Nephron (organoid): Measurements from ENCODE around the gene ZSWIM1.
A peak's percentile ranks its signal among the peaks of the same experiment; 100 is the strongest.

Source experiments
- H3K27ac Mint-ChIP-seq, 3 experiments: 2 replicates each; pipeline ENCODE4 v1.8.0; 2020; ENCODE audit warnings: mixed read lengths in 3 of 3, mild to moderate bottlenecking in 2 of 3, moderate library complexity in 1 of 3
- H3K27me3 Mint-ChIP-seq: 2 replicates; pipeline ENCODE4 v1.8.0; 2021; ENCODE audit warnings: low read depth, mild to moderate bottlenecking, moderate library complexity, mixed read lengths
- H3K36me3 Mint-ChIP-seq: 2 replicates; pipeline ENCODE4 v1.8.0; 2020; ENCODE audit warnings: low read depth, mixed read lengths
- H3K4me1 Mint-ChIP-seq: 2 replicates; pipeline ENCODE4 v1.8.0; 2020; ENCODE audit warnings: mixed read lengths
- H3K4me3 Mint-ChIP-seq, 3 experiments: 2 replicates each; pipeline ENCODE4 v1.8.0; 2020; ENCODE audit warnings: mild to moderate bottlenecking in 3 of 3, mixed read lengths in 3 of 3, moderate library complexity in 2 of 3
- H3K9me3 Mint-ChIP-seq: 2 replicates; pipeline ENCODE4 v1.8.0; 2020; ENCODE audit warnings: mixed read lengths
- TF ChIP-seq, protein P1 (sequence below), 3 experiments: fragments of 200-600 bp; sonication (generic); IDR thresholded peaks; one replicate each; pipeline ENCODE4 v1.5.0; 2021; ENCODE audit warnings: antibody characterized with exemption in 3 of 3; ENCODE audit not compliant: unreplicated experiment in 3 of 3

Gene ZSWIM1

GRCh38 chr20:45893831-45894230, 12.8 kb downstream of the ZSWIM1 start:
- H3K4me3 Mint-ChIP-seq: peak overlapping the region; percentile 55 to 97 (median 83)
- TF ChIP-seq, protein P1, sequence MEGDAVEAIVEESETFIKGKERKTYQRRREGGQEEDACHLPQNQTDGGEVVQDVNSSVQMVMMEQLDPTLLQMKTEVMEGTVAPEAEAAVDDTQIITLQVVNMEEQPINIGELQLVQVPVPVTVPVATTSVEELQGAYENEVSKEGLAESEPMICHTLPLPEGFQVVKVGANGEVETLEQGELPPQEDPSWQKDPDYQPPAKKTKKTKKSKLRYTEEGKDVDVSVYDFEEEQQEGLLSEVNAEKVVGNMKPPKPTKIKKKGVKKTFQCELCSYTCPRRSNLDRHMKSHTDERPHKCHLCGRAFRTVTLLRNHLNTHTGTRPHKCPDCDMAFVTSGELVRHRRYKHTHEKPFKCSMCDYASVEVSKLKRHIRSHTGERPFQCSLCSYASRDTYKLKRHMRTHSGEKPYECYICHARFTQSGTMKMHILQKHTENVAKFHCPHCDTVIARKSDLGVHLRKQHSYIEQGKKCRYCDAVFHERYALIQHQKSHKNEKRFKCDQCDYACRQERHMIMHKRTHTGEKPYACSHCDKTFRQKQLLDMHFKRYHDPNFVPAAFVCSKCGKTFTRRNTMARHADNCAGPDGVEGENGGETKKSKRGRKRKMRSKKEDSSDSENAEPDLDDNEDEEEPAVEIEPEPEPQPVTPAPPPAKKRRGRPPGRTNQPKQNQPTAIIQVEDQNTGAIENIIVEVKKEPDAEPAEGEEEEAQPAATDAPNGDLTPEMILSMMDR (IDR thresholded peaks at IDR 0.05; ENCODE audit: unreplicated experiment in 3 of 3): no peak
- no peaks in the 10 kb centered on the region for H3K9me3 Mint-ChIP-seq
- peak overlapping the region in 1 of 3 experiments; percentile 55 for H3K27ac Mint-ChIP-seq
- no peaks in the 10 kb centered on the region for H3K27me3 Mint-ChIP-seq
- peaks cover 23% of the 10 kb centered on the region for H3K36me3 Mint-ChIP-seq
- peaks cover 14% of the 10 kb centered on the region for H3K4me1 Mint-ChIP-seq

DNA sequence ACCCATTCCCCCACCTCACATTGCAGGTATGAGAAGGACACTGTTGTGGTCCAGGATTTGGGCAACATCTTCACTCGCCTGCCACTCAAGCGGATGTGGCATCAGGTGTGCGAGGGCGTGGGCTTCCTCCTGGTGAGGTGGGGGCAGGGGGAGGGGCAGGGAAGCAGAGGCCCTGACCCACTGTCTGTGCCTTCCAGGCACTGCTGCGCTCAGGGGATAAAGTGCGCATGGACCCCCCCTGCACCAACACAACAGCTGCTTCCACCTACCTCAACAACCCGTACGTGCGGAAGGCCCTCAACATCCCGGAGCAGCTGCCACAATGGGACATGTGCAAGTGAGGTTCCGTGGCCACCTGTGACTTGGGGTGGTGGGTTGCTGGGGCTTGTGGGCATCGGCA, 13.8 kb downstream of the ZSWIM1 start:
- H3K27ac Mint-ChIP-seq: no peak overlapping the region
- H3K4me3 Mint-ChIP-seq: no peak overlapping the region
- no peaks in the 10 kb centered on the region for H3K27me3 Mint-ChIP-seq
- H3K36me3 Mint-ChIP-seq: peaks cover 28% of the 10 kb centered on the region
- H3K9me3 Mint-ChIP-seq: no peaks in the 10 kb centered on the region
- H3K4me1 Mint-ChIP-seq: peaks cover 13% of the 10 kb centered on the region
- TF ChIP-seq, protein P1 (IDR thresholded peaks at IDR 0.05; ENCODE audit: unreplicated experiment in 3 of 3): no peak

DNA sequence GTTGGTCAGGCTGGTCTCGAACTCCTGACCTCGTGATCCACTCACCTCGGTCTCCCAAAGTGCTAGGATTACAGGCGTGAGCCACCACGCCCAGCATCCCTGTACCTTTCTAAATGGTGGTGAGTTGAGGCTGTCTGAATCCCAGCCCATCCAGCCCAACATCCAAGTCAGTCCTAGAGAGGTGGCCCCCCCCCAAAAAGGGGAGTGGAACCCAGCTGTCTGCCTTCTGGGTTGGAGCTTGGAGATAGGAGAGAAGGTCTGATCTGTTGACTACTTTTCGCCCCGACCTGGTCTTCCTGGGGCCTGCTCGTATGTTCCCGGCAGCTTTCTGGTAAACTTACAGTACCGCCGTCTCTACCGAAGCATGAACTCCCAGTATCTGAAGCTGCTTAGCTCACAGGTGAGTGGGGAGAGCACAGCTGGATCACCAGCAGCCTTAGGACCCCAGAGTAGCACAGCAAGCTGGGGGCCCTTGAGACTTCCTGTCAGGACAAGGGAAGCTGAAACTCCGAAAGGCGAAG, 15.7 kb downstream of the ZSWIM1 start:
- no peak overlapping the region for H3K27ac Mint-ChIP-seq
- no peak overlapping the region for H3K4me3 Mint-ChIP-seq
- TF ChIP-seq, protein P1 (IDR thresholded peaks at IDR 0.05; ENCODE audit: unreplicated experiment in 3 of 3): no peak
- no peaks in the 10 kb centered on the region for H3K9me3 Mint-ChIP-seq
- no peaks in the 10 kb centered on the region for H3K27me3 Mint-ChIP-seq
- H3K4me1 Mint-ChIP-seq: peaks cover 8% of the 10 kb centered on the region
- H3K36me3 Mint-ChIP-seq: peaks cover 28% of the 10 kb centered on the region

DNA sequence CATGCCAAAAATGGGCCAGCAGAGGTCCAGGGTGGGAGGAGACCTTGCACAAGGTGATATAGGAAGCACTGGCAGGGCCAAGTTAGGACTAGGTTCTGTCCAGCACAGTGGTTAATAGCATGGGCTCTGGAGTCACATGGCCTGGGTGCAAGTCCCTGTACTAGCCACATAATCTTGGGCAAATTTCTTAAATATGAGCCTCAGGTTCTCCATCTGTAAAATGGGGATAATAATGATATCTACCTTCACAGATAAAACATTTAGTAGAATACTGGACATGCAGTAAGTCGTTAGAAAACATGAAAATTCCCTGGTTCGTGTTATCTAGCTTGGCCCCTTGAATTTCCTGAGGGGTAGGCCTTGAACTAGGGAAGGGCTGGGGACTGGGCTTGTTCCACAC, 16.3 kb downstream of the ZSWIM1 start:
- Mint-ChIP-seq H3K4me1 (peaks cover 4% of the 10 kb centered on the region), H3K4me3 (no peak overlapping the region)

DNA sequence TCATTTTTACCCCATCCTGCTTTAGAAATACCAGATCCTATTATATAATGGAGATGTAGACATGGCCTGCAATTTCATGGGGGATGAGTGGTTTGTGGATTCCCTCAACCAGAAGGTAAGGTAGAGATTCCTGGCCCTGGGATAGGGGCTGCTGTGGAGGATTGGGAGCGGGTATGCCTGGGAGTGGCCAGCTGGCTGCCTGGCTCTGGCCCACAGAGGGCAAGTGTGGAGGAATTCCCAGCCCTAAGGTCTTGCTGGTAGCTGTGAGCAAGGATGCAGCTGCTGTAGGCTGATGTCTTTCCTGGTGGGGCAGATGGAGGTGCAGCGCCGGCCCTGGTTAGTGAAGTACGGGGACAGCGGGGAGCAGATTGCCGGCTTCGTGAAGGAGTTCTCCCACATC, 16.7 kb downstream of the ZSWIM1 start:
- Mint-ChIP-seq H3K9me3 (no peaks in the 10 kb centered on the region), H3K27me3 (no peaks in the 10 kb centered on the region), H3K27ac (no peak overlapping the region), H3K36me3 (peaks cover 28% of the 10 kb centered on the region), H3K4me3 (no peak overlapping the region), H3K4me1 (peaks cover under 1% of the 10 kb centered on the region)
- TF ChIP-seq, protein P1 (IDR thresholded peaks at IDR 0.05; ENCODE audit: unreplicated experiment in 3 of 3): no peak

More for the DNA sequence above, 16.3 kb downstream of the ZSWIM1 start:
- peaks cover 28% of the 10 kb centered on the region for H3K36me3 Mint-ChIP-seq
- no peaks in the 10 kb centered on the region for H3K27me3 Mint-ChIP-seq
- no peaks in the 10 kb centered on the region for H3K9me3 Mint-ChIP-seq
- no peak overlapping the region for H3K27ac Mint-ChIP-seq
- TF ChIP-seq, protein P1 (IDR thresholded peaks at IDR 0.05; ENCODE audit: unreplicated experiment in 3 of 3): no peak

DNA sequence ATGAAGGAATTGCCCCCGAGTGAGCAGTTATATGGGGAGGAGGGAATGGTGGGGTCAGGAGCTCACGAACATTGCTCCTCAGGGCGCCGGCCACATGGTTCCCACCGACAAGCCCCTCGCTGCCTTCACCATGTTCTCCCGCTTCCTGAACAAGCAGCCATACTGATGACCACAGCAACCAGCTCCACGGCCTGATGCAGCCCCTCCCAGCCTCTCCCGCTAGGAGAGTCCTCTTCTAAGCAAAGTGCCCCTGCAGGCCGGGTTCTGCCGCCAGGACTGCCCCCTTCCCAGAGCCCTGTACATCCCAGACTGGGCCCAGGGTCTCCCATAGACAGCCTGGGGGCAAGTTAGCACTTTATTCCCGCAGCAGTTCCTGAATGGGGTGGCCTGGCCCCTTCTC, 17.3 kb downstream of the ZSWIM1 start:
- Mint-ChIP-seq H3K36me3 (peaks cover 30% of the 10 kb centered on the region), H3K4me3 (no peak overlapping the region), H3K9me3 (no peaks in the 10 kb centered on the region), H3K4me1 (no peaks in the 10 kb centered on the region), H3K27ac (no peak overlapping the region), H3K27me3 (no peaks in the 10 kb centered on the region)
- TF ChIP-seq, protein P1 (IDR thresholded peaks at IDR 0.05; ENCODE audit: unreplicated experiment in 3 of 3): no peak
